ENCODE data around the gene COX17.
A peak's percentile ranks its signal among the peaks of the same experiment; 100 is the strongest.

COX17 gene

GRCh38 chr3:119669906-119670570, 7.2 kb downstream of the COX17 start:
- Histone ChIP-seq H3K4me3 (ENCODE audit: low read depth, low read length) (no peak overlapping the region), H3K27me3 (replicated peaks) (no peaks in the 10 kb centered on the region), H3K36me3 (replicated peaks) (peaks cover 7% of the 10 kb centered on the region), H3K27ac (no peak overlapping the region)
- in situ Hi-C loops (cut with HindIII; ENCODE audit: low pct_ligation_motif_present, low sequenced_read_pairs), result no loop called here
- no peak for DNase-seq
- TF ChIP-seq CTCF (IDR thresholded peaks at IDR 0.05; ENCODE audit: low read depth, low read length, missing control alignments), result no peak

GRCh38 chr3:119665954-119666559, 11.1 kb downstream of the COX17 start:
- in situ Hi-C loops (cut with HindIII; ENCODE audit: low pct_ligation_motif_present, low sequenced_read_pairs), result no loop called here
- H3K27me3 ChIP-seq (replicated peaks), result no peaks in the 10 kb centered on the region
- no peaks in the 10 kb centered on the region for H3K36me3 ChIP-seq (replicated peaks)
- TF ChIP-seq CTCF (IDR thresholded peaks at IDR 0.05; ENCODE audit: low read depth, low read length, missing control alignments), result no peak
- DNase-seq, result no peak
- H3K27ac ChIP-seq, result no peak overlapping the region
- H3K4me3 ChIP-seq (ENCODE audit: low read depth, low read length), result no peak overlapping the region

GRCh38 chr3:119664850-119665379, 12.3 kb downstream of the COX17 start:
- Histone ChIP-seq H3K36me3 (replicated peaks) (no peaks in the 10 kb centered on the region), H3K27ac (peak overlapping the region; percentile 35), H3K4me3 (ENCODE audit: low read depth, low read length) (no peak overlapping the region), H3K27me3 (replicated peaks) (no peaks in the 10 kb centered on the region)
- no peak for TF ChIP-seq CTCF (IDR thresholded peaks at IDR 0.05; ENCODE audit: low read depth, low read length, missing control alignments)
- peak; percentile 39 for DNase-seq
- in situ Hi-C loops (cut with HindIII; ENCODE audit: low pct_ligation_motif_present, low sequenced_read_pairs), result no loop called here

- Histone ChIP-seq H3K4me3 (ENCODE audit: low read depth, low read length) (no peak overlapping the region), H3K36me3 (replicated peaks) (no peaks in the 10 kb centered on the region), H3K27me3 (replicated peaks) (no peaks in the 10 kb centered on the region), H3K27ac (peak overlapping the region; percentile 35)
- in situ Hi-C loops (cut with HindIII; ENCODE audit: low pct_ligation_motif_present, low sequenced_read_pairs), result no loop called here
- TF ChIP-seq CTCF (IDR thresholded peaks at IDR 0.05; ENCODE audit: low read depth, low read length, missing control alignments), result no peak
- peak; percentile 18 for DNase-seq
Measured at GRCh38 chr3:119664370-119664769, 12.8 kb downstream of the COX17 start.

- H3K27me3 ChIP-seq (replicated peaks), result no peaks in the 10 kb centered on the region
- DNase-seq, result no peak
- no peak overlapping the region for H3K4me3 ChIP-seq (ENCODE audit: low read depth, low read length)
- no peak for TF ChIP-seq CTCF (IDR thresholded peaks at IDR 0.05; ENCODE audit: low read depth, low read length, missing control alignments)
- H3K36me3 ChIP-seq (replicated peaks), result no peaks in the 10 kb centered on the region
- in situ Hi-C loops (cut with HindIII; ENCODE audit: low pct_ligation_motif_present, low sequenced_read_pairs), result no loop called here
- peak overlapping the region; percentile 35 for H3K27ac ChIP-seq
Measured at GRCh38 chr3:119663885-119664284, 13.3 kb downstream of the COX17 start.
